Epithelial cell of alveolus of lung (primary cell): ENCODE measurements around the gene CCND1. TPM values are rescaled to one million over a fixed set of nuclear protein-coding genes. Genes with fewer than 3 reads are reported as not detected.

Experiments
- total RNA-seq: library from RNA; depleted of rRNA; stranded (reverse); fragments of >200 nt; gene quantifications from 2 replicates; pipeline ENCODE4 v1.2.1, GENCODE V29; 2015

CCND1 gene
- 73.4 and 349 TPM in 2 replicates for total RNA-seq

DNA sequence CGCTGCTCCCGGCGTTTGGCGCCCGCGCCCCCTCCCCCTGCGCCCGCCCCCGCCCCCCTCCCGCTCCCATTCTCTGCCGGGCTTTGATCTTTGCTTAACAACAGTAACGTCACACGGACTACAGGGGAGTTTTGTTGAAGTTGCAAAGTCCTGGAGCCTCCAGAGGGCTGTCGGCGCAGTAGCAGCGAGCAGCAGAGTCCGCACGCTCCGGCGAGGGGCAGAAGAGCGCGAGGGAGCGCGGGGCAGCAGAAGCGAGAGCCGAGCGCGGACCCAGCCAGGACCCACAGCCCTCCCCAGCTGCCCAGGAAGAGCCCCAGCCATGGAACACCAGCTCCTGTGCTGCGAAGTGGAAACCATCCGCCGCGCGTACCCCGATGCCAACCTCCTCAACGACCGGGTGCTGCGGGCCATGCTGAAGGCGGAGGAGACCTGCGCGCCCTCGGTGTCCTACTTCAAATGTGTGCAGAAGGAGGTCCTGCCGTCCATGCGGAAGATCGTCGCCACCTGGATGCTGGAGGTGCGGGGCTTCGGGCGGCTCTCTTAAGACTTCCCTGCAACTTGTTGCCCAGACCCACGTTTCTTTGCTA lies at the start of gene CCND1:
CCND1 (plus strand) TSS at position 162 of the 587 bp plus-strand sequence; CDS start at position 320, 158 bp downstream.

DNA sequence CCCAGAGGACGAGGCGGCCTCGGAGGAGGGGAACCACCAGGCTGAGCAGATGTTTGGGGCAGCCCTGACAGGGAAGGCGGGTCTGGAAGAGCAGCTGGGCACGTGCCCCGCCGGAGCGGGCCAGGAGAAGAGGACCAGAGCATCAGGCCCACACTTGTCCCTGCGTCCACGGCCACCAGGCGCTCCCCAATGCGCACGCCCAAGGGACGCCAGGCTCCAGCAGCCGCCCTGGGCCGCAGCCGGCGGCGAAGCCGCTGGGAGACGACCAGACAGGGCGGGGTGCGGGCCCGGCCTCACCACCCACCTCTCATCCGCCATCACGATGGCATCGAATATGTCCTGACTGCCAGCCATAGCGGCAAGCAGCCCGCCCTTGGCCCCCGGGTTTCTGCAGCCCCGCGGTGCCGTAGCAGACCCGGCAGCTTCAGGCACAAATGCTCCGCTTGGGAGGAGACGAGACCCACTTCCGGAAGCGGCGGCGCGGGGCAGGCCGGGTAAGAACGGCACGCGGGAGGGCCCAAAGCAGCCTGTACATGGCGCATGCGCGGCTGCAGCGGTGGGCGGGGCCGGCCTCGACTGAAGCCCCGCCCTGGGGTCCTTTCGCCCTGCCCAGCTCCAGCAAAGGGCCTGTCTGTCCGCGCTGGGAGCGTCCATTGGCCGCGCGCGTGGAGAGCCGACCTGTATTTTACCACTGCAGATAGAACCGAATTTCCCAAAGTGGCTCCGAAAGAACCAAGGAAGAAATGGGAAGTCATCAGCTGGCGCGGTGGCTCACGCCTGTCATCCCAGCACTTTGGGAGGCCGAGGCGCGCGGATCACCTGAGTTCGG lies 34.1 kb downstream of the CCND1 start, which contains the start of gene LTO1:
LTO1 (minus strand) TSS at position 468 of the 829 bp plus-strand sequence; CDS start at position 354, 114 bp downstream.

Other genes starting within 250 kb of the CCND1 start
- gene LINC01488, start 159.5 kb upstream of the CCND1 start, total RNA-seq = not detected in 2 replicates
- 9.3 and 11.3 TPM in 2 replicates for gene LTO1, start 34.2 kb downstream of the CCND1 start, total RNA-seq
- under 0.01 TPM in 1 of 2 replicates, not detected in the other for gene FGF19, start 62.9 kb downstream of the CCND1 start, total RNA-seq
- gene FGF4, start 134.2 kb downstream of the CCND1 start, total RNA-seq = not detected in 2 replicates
- not detected in 2 replicates for gene FGF3, start 178.3 kb downstream of the CCND1 start, total RNA-seq